Heart left ventricle (tissue), 13 donors: ENCODE results near the gene RNF4.

Experiments used
- POLR2A ChIP-seq, 2 donors: fragments of 450-650 bp; IDR thresholded peaks; one replicate each; pipeline ENCODE4 v1.6.1; 2017; ENCODE audit warnings: antibody characterized with exemption in 2 of 2, mild to moderate bottlenecking in 2 of 2, moderate library complexity in 2 of 2
- TF ChIP-seq, protein P1 (sequence below), 12 donors: fragments of 200-600 bp; sonication (generic) in 4 of 12; IDR thresholded peaks; one replicate each; pipeline versions ENCODE4 v1.5.0 to v1.8.0; 2018 to 2022; ENCODE audit warnings: antibody characterized with exemption in 12 of 12, mild to moderate bottlenecking in 5 of 12
- donor health status: ischemic (EF 13 %, LVEDD 7.1; RV severe dilation, severe dysfunction).
- donor health status: DM: no; HTN: yes; CAD: no.
- donor health status: DM: no; HTN: no; CAD: no.
- donor health status: ischemic (EF 25% LVEDD 6.9; RV normal size, moderate dysfunction).
- donor health status: ischemic (EF 25% LVEDD 5.7; RV mildly dilated, moderate dysfunction).
- donor health status: ischemic (EF 35%, LVEDD 5.7; RV mildly dilated, moderate dysfunction).
- donor health status: nonischemic (EF 11% LVEDD 7.7; RV severe dilation, severe dysfunction).
- donor health status: DM: yes; HTN: yes; CAD: no.
- donor health status: PGD.
- donor health status: ischemic (EF 29% LVEDD 5.4; RV normal size, mild dysfunction).
- donor health status: nonischemic (EF 23%, LVEDD 6.1; RV moderate dilation, normal function).

DNA sequence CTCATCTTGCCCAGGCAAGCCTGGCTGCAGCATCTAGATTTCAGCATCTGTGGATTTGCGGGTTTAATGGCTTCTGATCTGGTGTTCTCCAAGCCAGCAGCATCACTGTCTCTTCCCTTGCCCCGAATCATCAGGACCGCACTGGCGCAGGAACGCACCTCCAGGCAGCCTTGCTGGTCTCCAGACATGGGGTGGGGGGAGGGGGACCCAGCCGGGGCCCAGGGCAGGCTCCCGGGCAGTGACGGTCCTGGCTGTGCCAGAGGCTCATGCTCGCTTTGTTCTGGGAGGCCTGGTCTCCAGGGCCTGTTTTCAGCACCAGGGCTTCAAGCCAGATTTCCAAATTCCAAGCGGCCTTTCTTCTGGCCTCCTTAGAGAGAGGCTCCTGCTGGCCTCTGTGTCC, 45.2 kb upstream of the RNF4 start:
- TF ChIP-seq, protein P1, sequence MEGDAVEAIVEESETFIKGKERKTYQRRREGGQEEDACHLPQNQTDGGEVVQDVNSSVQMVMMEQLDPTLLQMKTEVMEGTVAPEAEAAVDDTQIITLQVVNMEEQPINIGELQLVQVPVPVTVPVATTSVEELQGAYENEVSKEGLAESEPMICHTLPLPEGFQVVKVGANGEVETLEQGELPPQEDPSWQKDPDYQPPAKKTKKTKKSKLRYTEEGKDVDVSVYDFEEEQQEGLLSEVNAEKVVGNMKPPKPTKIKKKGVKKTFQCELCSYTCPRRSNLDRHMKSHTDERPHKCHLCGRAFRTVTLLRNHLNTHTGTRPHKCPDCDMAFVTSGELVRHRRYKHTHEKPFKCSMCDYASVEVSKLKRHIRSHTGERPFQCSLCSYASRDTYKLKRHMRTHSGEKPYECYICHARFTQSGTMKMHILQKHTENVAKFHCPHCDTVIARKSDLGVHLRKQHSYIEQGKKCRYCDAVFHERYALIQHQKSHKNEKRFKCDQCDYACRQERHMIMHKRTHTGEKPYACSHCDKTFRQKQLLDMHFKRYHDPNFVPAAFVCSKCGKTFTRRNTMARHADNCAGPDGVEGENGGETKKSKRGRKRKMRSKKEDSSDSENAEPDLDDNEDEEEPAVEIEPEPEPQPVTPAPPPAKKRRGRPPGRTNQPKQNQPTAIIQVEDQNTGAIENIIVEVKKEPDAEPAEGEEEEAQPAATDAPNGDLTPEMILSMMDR (IDR thresholded peaks at IDR 0.05), result no peak
- no peak for TF ChIP-seq POLR2A (IDR thresholded peaks at IDR 0.05)
